ENCODE data around the gene MAG. TPM values are rescaled to one million over a fixed set of nuclear protein-coding genes. Genes with fewer than 3 reads are reported as not detected.

Gene MAG
- total and polyA plus RNA-seq, 10 of the 15 experiments (the other 5 are each of a cell fraction or from before 2014, with no cell fraction given), result 0.03 to 0.82 (median 0.17) TPM; not detected in 2

GRCh38 chr19:35330475-35330874, 38.5 kb downstream of the MAG start:
- no peaks in the 10 kb centered on the region for H3K9me3 ChIP-seq (replicated peaks; ENCODE audit: control insufficient read depth, insufficient read depth, low read length)
- ChIA-PET POLR2A (interaction anchor here (0.8 to 7.2 kb wide), 11 partner anchors 10 to 418 kb away, joined by 3 to 135 read pairs (median 4); partner anchors contain the start of genes FFAR1 and LIN37), CTCF (interaction anchor here (0.6 to 6.5 kb wide), 7 partner anchors 11 to 139 kb away, joined by 3 to 35 read pairs (median 3); partner anchors contain the start of gene FFAR1), RAD21 (ENCODE audit: unreplicated experiment) (interaction anchor here (0.9 to 9.4 kb wide), 9 partner anchors 9 to 165 kb away, joined by 3 to 127 read pairs (median 4); partner anchors contain the start of gene FFAR1), SMC1A (ENCODE audit: uncharacterized antibody, unreplicated experiment) (interaction anchor here (0.6 to 9.8 kb wide), 11 partner anchors 10 to 189 kb away, joined by 3 to 152 read pairs (median 4); partner anchors contain the start of genes FFAR1 and FFAR2)
- intact Hi-C loops (cut with micrococcal nuclease; ENCODE audit: unreplicated experiment), result loop anchor here (2.0 kb wide), 1 partner anchor 16 kb away; the partner anchor contains the start of gene FFAR1
- ATAC-seq (peak; percentile 56), FAIRE-seq (peak; percentile 38), DNase-seq (ENCODE audit: low read depth, low spot score) (peak; percentile 93)
- H3K27me3 ChIP-seq (replicated peaks in 1 of 2; ENCODE audit: control insufficient read depth in 2 of 2, insufficient read depth in 2 of 2, low read length in 1 of 2), result no peaks in the 10 kb centered on the region
- peaks cover 0 to 4% of the 10 kb centered on the region in 2 experiments; a peak in 1 of 4 replicates for H3K36me3 ChIP-seq (ENCODE audit: control insufficient read depth in 2 of 2, insufficient read depth in 2 of 2, low read length in 1 of 2)
- H3K4me2 ChIP-seq (ENCODE audit: control insufficient read depth, insufficient read depth), result peak overlapping the region; percentile 96
- H4K20me1 ChIP-seq (ENCODE audit: control insufficient read depth, insufficient read depth), result no peaks in the 10 kb centered on the region
- H3K79me2 ChIP-seq (ENCODE audit: control insufficient read depth, insufficient read depth, low read length), result peaks cover 57% of the 10 kb centered on the region
- in situ Hi-C loops (cut with MboI), result loop anchor here (10.0 kb wide), 1 partner anchor 574 kb away; the partner anchor contains the start of genes HCST, NFKBID and TYROBP
- H3K4me1 ChIP-seq (ENCODE audit: control insufficient read depth, insufficient read depth, low read length), result peaks cover 35% of the 10 kb centered on the region
- peak overlapping the region; percentile 92 for H3K4me3 ChIP-seq
- peak overlapping the region; percentile 82 for H3K9ac ChIP-seq (ENCODE audit: control insufficient read depth, insufficient read depth, low read length)
- under 1% methylated on average over 7 of the region's 7 CpGs for WGBS (ENCODE audit: insufficient coverage, insufficient replicate concordance, low lambda C conversion rate, missing lambda C conversion rate)
- BruUV-seq (replicated peaks), result no TSS peak
- H3K27ac ChIP-seq (ENCODE audit: control insufficient read depth, insufficient read depth), result peak overlapping the region; percentile 93
- no peak overlapping the region for H2AFZ ChIP-seq (ENCODE audit: control insufficient read depth, low read depth, low read length)
- no peak for TF ChIP-seq MEF2A (IDR thresholded peaks at IDR 0.05; ENCODE audit: insufficient read depth, low read depth, low read length)
- TF ChIP-seq, protein P1, sequence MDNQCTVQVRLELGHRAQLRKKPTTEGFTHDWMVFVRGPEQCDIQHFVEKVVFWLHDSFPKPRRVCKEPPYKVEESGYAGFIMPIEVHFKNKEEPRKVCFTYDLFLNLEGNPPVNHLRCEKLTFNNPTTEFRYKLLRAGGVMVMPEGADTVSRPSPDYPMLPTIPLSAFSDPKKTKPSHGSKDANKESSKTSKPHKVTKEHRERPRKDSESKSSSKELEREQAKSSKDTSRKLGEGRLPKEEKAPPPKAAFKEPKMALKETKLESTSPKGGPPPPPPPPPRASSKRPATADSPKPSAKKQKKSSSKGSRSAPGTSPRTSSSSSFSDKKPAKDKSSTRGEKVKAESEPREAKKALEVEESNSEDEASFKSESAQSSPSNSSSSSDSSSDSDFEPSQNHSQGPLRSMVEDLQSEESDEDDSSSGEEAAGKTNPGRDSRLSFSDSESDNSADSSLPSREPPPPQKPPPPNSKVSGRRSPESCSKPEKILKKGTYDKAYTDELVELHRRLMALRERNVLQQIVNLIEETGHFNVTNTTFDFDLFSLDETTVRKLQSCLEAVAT (IDR thresholded peaks at IDR 0.05), result peak; percentile 51; the same call in 1 of the 2 replicates
- TF ChIP-seq IRF4 (IDR thresholded peaks at IDR 0.05; ENCODE audit: low read depth, low read length), result no peak
- TF ChIP-seq CREM (IDR thresholded peaks at IDR 0.05; ENCODE audit: low read depth), result peak; percentile 18
- TF ChIP-seq, protein P2, sequence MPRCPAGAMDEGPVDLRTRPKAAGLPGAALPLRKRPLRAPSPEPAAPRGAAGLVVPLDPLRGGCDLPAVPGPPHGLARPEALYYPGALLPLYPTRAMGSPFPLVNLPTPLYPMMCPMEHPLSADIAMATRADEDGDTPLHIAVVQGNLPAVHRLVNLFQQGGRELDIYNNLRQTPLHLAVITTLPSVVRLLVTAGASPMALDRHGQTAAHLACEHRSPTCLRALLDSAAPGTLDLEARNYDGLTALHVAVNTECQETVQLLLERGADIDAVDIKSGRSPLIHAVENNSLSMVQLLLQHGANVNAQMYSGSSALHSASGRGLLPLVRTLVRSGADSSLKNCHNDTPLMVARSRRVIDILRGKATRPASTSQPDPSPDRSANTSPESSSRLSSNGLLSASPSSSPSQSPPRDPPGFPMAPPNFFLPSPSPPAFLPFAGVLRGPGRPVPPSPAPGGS (IDR thresholded peaks at IDR 0.05; ENCODE audit: borderline replicate concordance, insufficient read depth, low read depth, low read length, poor library complexity, severe bottlenecking), result peak; percentile 83
- 0 out of 2 replicates have a peak, but pooled peaks have one; percentile 6 for TF ChIP-seq NRF1 (conservative IDR thresholded peaks at IDR 0.05; ENCODE audit: low read depth, low read length)
- TF ChIP-seq FOXM1 (IDR thresholded peaks at IDR 0.05; ENCODE audit: low read depth, low read length), result no peak; the same call in 1 of the 2 replicates
- TF ChIP-seq CHD2 (IDR thresholded peaks at IDR 0.05; ENCODE audit: borderline replicate concordance, low read depth, low read length), result no peak
- peak; percentile 87 for TF ChIP-seq PAX5 (IDR thresholded peaks at IDR 0.05; ENCODE audit: borderline replicate concordance, low read depth, low read length)
- TF ChIP-seq, protein P3, sequence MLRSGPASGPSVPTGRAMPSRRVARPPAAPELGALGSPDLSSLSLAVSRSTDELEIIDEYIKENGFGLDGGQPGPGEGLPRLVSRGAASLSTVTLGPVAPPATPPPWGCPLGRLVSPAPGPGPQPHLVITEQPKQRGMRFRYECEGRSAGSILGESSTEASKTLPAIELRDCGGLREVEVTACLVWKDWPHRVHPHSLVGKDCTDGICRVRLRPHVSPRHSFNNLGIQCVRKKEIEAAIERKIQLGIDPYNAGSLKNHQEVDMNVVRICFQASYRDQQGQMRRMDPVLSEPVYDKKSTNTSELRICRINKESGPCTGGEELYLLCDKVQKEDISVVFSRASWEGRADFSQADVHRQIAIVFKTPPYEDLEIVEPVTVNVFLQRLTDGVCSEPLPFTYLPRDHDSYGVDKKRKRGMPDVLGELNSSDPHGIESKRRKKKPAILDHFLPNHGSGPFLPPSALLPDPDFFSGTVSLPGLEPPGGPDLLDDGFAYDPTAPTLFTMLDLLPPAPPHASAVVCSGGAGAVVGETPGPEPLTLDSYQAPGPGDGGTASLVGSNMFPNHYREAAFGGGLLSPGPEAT (IDR thresholded peaks at IDR 0.05; ENCODE audit: low read depth), result no peak
- no peak for TF ChIP-seq NBN (IDR thresholded peaks at IDR 0.05)
- peak; percentile 67; the same call in 1 of the 2 replicates for TF ChIP-seq MXI1 (IDR thresholded peaks at IDR 0.05; ENCODE audit: low read depth, low read length)
- peak; percentile 85 for TF ChIP-seq POLR2A (IDR thresholded peaks at IDR 0.05; ENCODE audit: low read depth, low read length)
- no peak for TF ChIP-seq SREBF2 (IDR thresholded peaks at IDR 0.05; ENCODE audit: low read length)
- peak; percentile 75 for TF ChIP-seq ATF7 (IDR thresholded peaks at IDR 0.05; ENCODE audit: low read depth)
- TF ChIP-seq, protein P4, sequence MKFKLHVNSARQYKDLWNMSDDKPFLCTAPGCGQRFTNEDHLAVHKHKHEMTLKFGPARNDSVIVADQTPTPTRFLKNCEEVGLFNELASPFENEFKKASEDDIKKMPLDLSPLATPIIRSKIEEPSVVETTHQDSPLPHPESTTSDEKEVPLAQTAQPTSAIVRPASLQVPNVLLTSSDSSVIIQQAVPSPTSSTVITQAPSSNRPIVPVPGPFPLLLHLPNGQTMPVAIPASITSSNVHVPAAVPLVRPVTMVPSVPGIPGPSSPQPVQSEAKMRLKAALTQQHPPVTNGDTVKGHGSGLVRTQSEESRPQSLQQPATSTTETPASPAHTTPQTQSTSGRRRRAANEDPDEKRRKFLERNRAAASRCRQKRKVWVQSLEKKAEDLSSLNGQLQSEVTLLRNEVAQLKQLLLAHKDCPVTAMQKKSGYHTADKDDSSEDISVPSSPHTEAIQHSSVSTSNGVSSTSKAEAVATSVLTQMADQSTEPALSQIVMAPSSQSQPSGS (IDR thresholded peaks at IDR 0.05; ENCODE audit: low read length), result peak; percentile 72; the same call in 1 of the 2 replicates
- TF ChIP-seq EP300 (IDR thresholded peaks at IDR 0.05; ENCODE audit: borderline replicate concordance in 1 of 2, control insufficient read depth in 1 of 2, low read depth in 2 of 2, low read length in 2 of 2), result peak in 1 of 2 experiments; percentile 58; a peak in 2 of 4 replicates

Measured in GM12878 (cell line).